NOMO-1 (cell line): ENCODE data around the gene DCP1A.
"Not testable (repeated sequence)": the region's sequence is repeated elsewhere in the genome, so short reads cannot be mapped to it uniquely, and the experiment has no call there.

Experiments
- DNase-seq, 2 experiments: peaks; one replicate each; lab custom pipeline; 2025; ENCODE audit not compliant: unreplicated experiment in 2 of 2; lab: John Stamatoyannopoulos, UW

DCP1A gene

DNA sequence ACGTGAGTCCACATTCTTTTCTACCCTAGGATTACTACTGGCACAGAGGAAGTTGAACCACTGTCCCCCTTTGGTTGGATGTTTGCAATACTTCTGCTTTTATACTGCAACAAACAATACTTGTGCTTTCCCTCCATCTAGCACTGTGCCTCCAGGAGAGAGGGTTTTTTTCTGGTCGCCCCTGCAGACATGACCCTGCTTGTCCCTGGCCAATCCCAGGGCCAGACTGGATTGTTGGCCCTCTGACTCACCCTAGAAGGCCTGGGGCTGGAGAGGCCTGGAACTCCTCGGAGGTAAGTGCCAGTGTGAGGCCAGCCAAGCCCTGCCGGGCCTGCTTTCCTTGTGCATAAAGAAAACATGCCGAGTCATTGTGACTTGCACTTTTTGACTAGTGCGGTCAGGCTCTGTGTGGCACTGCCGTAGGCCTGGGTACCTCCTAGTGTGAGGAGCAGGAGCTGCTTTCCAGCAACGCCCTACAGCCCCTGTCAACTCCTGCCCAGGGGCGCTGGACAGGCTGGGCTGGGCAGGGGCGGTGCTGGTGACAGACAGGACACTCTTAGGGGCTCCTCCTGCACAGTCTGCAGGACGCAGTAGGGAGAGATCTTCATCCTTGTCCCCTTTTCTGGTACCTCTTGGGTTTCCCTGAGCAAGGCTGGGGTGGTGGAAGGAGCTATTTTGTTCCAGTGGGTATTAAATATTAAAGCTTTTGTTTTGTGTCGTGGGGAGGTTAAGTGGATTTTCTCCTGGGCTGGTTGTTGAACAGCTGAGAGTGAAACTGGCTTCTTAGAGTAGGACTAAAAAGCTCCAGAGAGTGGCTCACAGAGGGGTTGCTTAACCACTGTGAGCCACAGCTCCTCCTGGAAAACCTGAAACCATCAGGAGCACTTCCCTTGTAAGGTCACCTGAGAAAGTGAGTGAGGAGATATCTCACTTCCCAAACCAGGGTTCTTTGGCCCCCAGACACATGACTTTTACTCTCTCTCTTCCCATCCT lies 77.2 kb downstream of the DCP1A start:
- peak; percentile 94 to 99 for DNase-seq

GRCh38 chr3:53269193-53269592 lies 78.2 kb downstream of the DCP1A start:
- not testable (repeated sequence) for DNase-seq

GRCh38 chr3:53267766-53268165 lies 79.6 kb downstream of the DCP1A start:
- no peak for DNase-seq

DNA sequence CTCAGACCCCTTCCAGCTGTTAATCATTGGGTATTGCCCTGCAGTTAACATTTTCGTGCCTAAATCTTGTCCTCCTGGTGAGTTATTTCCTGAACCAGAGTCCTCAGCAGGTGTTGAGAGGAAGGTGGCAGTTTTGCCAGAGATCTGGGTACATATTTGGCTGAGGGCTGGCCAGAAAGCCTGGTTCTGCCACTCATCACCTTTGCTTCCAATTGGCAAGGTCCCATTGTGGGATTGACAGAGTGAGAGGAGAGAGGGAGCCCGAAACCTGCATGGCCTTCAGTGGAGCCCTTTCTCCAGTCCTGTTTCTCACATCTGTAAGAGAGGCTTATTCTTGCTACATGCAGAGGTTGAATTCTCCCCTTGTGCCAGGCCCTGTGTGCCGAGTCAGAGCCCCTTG lies 82.6 kb downstream of the DCP1A start:
- no peak for DNase-seq

DNA sequence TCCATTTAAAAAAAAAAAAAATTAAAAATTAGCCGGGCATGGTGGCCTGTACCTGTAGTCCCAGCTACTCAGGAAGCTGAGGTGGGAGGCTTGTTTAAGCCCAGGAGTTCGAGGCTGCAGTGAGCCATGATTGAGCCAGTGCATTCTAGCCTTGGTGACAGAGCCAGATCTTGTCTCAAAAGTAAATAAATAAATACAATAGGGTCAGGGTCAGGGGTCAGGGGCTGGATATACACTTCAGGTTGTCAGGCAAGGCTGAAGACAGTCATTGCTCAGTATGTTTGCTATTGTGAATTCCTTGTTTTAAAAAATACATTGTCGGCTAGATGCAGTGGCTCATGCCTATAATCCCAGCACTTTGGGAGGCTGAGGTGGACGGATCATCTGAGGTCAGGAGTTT lies 83.4 kb downstream of the DCP1A start:
- DNase-seq = no peak

DNA sequence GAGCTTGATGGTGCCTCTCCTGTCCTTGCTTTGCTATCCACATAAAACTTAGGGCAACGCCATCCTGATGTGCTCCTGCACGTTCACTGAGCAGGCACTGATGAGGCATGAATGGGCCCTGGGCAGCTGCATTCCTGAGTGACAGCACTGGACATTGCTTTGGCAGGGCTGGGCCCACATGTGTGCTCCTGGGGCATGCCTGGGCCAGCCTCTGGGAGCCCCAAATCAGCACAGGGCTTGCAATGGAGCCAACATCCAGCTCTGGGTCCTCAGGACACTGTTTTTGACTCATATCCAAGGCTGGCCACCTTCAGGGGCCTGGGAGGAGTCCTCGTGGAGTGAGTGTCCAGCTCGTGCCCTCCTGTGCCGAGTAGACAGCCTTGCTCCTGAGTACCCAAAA lies 85.6 kb downstream of the DCP1A start:
- no peak for DNase-seq

DNA sequence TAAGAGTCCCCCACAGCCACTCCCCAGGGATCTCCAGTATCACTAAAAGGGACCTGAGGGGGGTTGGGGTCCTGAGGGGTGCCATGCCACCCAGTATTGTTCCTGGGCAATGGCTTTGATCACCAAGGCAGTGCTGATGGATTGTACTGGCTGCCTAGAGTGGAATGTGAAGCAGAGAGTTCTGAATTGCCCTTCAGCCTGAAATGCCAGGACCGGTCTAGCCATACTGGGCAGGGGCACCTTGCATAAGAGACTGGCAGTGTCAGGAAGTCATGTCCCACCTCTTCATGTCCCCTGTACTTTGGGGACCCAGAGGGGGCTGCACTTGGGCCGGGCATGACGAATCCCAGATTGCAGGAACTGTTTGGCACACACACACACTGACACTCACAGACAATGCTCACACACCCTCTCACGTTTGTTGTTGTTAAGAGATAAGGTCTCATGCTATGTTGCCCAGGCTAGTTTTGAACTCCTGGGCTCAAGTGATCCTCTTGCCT lies 87.0 kb downstream of the DCP1A start:
- no peak for DNase-seq

DNA sequence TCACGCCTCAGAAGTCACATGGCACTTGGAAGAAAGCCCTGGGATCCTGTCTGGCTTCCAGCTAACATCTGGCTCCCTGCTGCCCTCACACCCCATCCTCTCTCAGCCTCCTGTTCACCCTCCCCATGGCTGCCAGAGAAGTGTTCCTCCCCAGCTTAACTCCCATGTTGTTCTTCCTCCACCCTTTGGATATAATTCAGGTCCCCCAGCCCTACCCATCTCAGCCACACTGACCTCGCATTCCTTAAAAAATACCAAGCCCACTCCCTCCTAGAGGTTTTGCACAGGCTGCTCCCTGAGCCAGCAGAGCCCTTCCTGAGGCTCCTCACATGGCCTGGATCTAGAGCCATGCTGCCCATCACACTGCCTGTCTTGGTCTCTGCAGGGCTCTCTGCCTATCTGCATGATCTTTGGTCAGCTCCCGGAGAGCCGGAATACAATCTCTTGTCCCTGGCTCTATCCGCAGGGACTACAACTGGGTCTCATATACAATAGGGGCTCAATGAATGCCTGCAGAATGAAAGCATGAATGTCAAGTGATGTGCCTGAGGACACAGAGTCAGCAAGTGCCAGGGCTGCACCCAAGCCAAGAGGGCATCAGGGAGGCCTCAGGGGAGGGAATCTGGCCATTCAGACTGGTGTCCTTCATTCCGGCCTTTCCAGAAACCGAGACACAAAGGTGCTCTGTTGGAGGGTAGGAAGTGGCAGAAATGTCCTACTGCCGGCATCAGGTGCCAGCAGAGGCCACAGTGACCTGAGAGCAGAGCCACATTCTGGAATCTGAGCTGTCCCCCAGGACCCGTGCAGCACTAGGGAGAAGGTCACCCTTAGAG lies 87.7 kb downstream of the DCP1A start:
- no peak for DNase-seq

- DNase-seq = no peak
These were observed 88.5 kb downstream of the DCP1A start for GRCh38 chr3:53258600-53259426.

DNA sequence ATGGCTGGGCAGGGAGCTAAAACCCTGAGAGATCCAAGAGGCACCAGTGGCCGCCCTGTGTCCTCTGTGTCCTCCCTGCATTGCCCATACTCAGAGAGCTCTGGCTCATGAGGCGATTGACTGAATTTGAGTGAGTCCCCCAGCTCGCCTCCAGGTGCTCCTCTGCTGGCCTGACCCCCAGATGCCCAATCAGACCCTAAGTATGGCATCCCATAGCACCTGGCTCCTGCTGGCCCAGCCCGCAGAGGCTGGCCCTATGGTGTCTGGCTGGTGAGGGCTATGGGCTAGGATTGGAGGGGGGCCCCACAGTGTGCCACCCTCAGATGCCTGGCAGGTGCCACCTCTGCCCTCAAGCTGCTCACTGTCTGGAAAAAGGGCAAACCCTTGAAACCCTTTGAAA lies 89.9 kb downstream of the DCP1A start:
- DNase-seq = no peak

DNA sequence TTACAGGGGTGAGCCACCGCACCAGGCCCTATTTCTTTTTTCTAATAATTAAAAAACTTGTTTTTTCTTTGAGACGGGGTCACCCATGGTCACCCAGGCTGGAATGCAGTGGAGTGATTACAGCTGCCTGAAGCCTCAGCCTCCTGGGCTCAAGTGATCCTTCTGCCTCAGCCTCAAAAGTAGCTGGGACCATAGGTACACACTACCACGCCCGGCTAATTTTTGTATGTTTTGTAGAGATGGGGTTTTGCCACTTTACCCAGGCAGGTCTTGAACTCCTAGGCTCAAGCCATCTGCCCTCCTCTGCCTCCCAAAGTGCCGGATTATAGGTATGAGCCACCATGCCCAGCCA lies 90.7 kb downstream of the DCP1A start:
- no peak for DNase-seq

GRCh38 chr3:53255775-53256703 lies 91.3 kb downstream of the DCP1A start, which contains the start of gene TKT:
Gene TKT, minus strand, starts transcription at chr3:53256022. Its CDS starts 80 bp downstream, at chr3:53255942.
- peak; percentile 78 to 96 for DNase-seq

- DNase-seq = no peak
These were observed 91.9 kb downstream of the DCP1A start for GRCh38 chr3:53255423-53255774.

DNA sequence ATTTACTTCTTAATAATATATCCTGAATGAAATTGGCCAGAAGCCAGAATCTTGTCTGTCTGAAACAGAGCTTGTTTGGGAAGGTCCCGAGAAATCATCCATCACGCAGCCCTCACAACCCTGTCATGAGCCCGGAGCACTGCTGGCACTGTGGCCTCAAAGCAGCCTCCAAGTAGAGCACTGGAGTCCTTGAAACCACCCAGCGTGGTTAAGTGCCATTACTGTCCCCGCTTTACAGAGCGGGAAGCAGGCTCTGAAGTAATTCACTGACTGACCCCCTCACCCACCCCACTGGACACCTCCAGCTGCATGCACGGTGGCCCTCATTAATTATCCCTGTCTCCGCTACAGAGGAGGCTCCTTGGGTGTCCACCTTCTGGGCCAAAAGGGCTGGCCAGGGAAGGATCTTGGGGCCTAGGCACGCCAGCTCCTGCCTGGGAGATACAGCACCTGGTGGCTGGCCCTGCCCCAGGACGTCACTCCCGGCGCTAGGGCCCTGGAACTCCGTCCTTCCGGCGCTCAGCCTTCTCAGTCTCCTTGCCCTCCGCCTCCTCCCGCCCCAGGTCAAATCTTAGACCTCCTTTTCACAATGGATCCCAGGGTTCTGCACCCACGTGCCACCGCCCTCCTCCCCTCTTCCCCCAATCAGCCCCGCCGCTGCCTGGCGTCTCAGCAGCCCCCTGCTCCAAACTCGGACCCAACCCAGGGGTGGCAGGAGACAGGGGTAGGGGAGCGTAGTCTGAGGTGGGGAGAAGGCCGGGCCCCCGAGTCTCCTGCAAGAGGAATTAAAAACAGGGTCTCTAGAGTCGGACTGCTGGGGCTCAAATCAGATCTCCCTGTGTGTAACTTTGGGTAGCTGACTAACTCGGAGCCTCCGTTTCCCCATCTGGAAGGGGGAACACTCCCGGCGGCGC lies 92.6 kb downstream of the DCP1A start:
- peak; percentile 23 to 40 for DNase-seq

GRCh38 chr3:53253707-53254508 lies 93.4 kb downstream of the DCP1A start:
- peak in 1 of 2 experiments; percentile 33 for DNase-seq

DNA sequence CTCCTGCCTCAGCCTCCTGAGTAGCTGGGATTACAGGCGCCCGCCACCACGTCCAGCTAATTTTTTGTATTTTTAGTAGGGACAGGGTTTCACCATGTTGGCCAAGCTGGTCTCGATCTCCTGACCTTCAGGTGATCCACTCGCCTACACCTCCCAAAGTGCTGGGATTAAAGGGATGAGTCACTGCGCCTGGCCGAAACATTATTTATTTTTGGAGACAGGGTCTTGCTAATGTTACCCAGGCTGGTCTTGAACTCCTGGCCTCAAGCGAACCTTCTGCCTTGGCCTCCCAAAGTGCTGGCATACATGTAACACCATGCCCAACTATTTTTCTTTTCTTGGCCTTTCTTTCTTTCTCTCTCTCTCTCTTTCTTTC lies 94.4 kb downstream of the DCP1A start:
- not testable (repeated sequence) for DNase-seq

DNA sequence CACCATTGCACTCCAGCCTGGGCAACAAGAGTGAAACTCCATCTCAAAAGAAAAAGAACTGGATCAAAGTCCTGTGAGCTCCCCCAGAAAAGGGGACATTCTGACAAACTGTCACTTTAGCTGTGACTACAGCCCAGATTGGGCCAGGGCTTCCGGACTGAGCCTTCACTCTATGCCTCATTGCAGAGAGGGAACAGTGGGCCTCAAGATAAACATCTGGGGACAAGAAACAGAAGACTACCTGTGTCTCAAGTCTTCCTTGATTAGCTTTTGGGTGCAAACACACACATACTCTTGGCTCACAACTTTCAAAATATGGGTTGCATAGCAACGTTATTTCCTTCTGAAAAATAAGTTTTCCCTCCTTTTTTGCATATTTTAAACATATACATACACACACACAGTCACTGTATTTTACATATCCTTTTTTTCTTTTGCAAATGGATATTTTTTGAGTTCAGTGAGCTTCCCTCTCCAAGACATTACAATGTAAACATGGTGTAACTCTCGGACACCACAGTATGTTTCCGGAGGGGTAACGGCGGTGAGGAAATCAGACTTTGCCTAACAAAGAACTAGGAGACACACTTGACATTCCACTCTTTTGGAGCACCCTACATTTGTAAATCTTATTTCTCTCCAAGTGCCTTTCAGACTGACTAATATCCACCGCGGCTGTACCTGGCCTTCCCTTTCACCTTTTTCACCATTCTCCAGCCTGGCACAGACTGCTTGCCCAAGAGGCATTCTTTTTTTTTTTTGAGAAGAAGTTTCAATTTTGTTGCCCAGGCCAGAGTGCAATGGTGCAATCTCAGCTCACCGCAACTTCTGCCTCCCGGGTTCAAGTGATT lies 95.0 kb downstream of the DCP1A start:
- DNase-seq = peak; percentile 65 to 81
